Right lobe of liver (tissue), 6 donors: Measurements from ENCODE around the gene NUP210L. TPM values are rescaled to one million over a fixed set of nuclear protein-coding genes. Genes with fewer than 3 reads are reported as not detected.

Experiments
- ATAC-seq, 4 donors: fragments of 200-7000 bp; cut with Tn5 transposase; one replicate each; pipeline ENCODE4 v1.9.1; 2020; ENCODE audit warnings: mild to moderate bottlenecking in 4 of 4, moderate library complexity in 4 of 4
- DNase-seq, 3 donors: peaks; one replicate each; pipeline ENCODE4 v3.0.0-alpha.2; 2020
- H3K27ac ChIP-seq, 3 donors: fragments of 200-600 bp; one replicate each; pipeline ENCODE4 v1.8.0; 2022
- H3K27me3 ChIP-seq, 2 donors: fragments of 200-600 bp; one replicate each; pipeline ENCODE4 v1.8.0; 2022
- H3K36me3 ChIP-seq, 4 donors: fragments of 200-600 bp; sonication (generic) in 1 of 4; one replicate each; pipeline versions ENCODE4 v1.5.1 to v1.8.0; 2017 to 2022; ENCODE audit warnings: control low read depth in 1 of 4
- H3K4me1 ChIP-seq, 4 donors: fragments of 200-600 bp; sonication (generic) in 1 of 4; one replicate each; pipeline versions ENCODE4 v1.5.1 to v1.8.0; 2017 to 2022; ENCODE audit warnings: control low read depth in 1 of 4
- H3K4me3 ChIP-seq, 3 donors: fragments of 200-600 bp; one replicate each; pipeline ENCODE4 v1.8.0; 2022
- H3K9me3 ChIP-seq, 4 donors: fragments of 200-600 bp; sonication (generic) in 1 of 4; one replicate each; pipeline versions ENCODE4 v1.5.1 to v1.8.0; 2017 to 2022; ENCODE audit warnings: control low read depth in 1 of 4
- POLR2A ChIP-seq: fragments of 450-650 bp; IDR thresholded peaks from one replicate; pipeline ENCODE4 v1.6.1; 2017; ENCODE audit warnings: antibody characterized with exemption, mild to moderate bottlenecking
- WGBS: methylation state at CpG from one replicate; pipeline ENCODE4 v1.1.6; 2018; ENCODE audit warnings: low coverage, low lambda C conversion rate; ENCODE audit not compliant: insufficient coverage; ENCODE audit errors: missing lambda C conversion rate; 5-methylcytosine and 5-hydroxymethylcytosine counted together
- intact Hi-C, 2 donors: fragments of 100-400 bp; cut with DNase I; formaldehyde crosslinking; loops; one replicate each; pipeline versions ENCODE4 v1.11.2 to v1.14.1; 2022
- total RNA-seq, 6 experiments: library from RNA; depleted of rRNA in 2 of 6; stranded (reverse); fragments of >200 nt in 2 of 6; fragmentation: NEBNext Ultra II Directional in 3 of 6; extraction: Animal tissue kit (Norgen Biotek cat#: 25700) in 3 of 6; gene quantifications; one replicate each; pipeline versions ENCODE4 v1.1.0 to v1.2.4, GENCODE V29; 2016 to 2023
- TF ChIP-seq, protein P1 (sequence below), 4 donors: fragments of 200-600 bp in 3 of 4; fragments of 450-650 bp in 1 of 4; IDR thresholded peaks; one replicate each; pipeline versions ENCODE4 v1.5.1 to v1.8.0; 2016 to 2022; ENCODE audit warnings: antibody characterized with exemption in 4 of 4, mild to moderate bottlenecking in 2 of 4
- donor health status: DM: no; HTN: yes; CAD: no.
- donor health status: DM: no; HTN: no; CAD: no.
- donor health status: DM: no; HTN: no; CAD: no.
- donor health status: DM: no; HTN: yes; CAD: no.
- donor health status: DM: no; HTN: yes; CAD: no.

Gene NUP210L
- total RNA-seq, 6 experiments from 2014 or later = 0.14 TPM; not detected in 5

- TF ChIP-seq, protein P1, sequence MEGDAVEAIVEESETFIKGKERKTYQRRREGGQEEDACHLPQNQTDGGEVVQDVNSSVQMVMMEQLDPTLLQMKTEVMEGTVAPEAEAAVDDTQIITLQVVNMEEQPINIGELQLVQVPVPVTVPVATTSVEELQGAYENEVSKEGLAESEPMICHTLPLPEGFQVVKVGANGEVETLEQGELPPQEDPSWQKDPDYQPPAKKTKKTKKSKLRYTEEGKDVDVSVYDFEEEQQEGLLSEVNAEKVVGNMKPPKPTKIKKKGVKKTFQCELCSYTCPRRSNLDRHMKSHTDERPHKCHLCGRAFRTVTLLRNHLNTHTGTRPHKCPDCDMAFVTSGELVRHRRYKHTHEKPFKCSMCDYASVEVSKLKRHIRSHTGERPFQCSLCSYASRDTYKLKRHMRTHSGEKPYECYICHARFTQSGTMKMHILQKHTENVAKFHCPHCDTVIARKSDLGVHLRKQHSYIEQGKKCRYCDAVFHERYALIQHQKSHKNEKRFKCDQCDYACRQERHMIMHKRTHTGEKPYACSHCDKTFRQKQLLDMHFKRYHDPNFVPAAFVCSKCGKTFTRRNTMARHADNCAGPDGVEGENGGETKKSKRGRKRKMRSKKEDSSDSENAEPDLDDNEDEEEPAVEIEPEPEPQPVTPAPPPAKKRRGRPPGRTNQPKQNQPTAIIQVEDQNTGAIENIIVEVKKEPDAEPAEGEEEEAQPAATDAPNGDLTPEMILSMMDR (IDR thresholded peaks at IDR 0.05) = no peak
- no peak for TF ChIP-seq POLR2A
- H3K9me3 ChIP-seq = no peaks in the 10 kb centered on the region
- no peak for DNase-seq
- H3K4me1 ChIP-seq = no peaks in the 10 kb centered on the region
- intact Hi-C loops = no loop called here
- H3K4me3 ChIP-seq = no peak overlapping the region
- no peaks in the 10 kb centered on the region for H3K27me3 ChIP-seq
- no peak for ATAC-seq
- no peaks in the 10 kb centered on the region for H3K36me3 ChIP-seq
- WGBS = 54% methylated on average over 3 of the region's 3 CpGs
- no peak overlapping the region for H3K27ac ChIP-seq
These were observed 37.6 kb upstream of the NUP210L start for GRCh38 chr1:154192476-154192875.

- intact Hi-C loops = no loop called here
- Histone ChIP-seq H3K36me3 (no peaks in the 10 kb centered on the region), H3K27me3 (no peaks in the 10 kb centered on the region), H3K27ac (no peak within 1 kb of the TSS), H3K4me3 (no peak within 1 kb of the TSS), H3K9me3 (no peaks in the 10 kb centered on the region), H3K4me1 (no peaks in the 10 kb centered on the region)
- no peak for ATAC-seq
- no peak for DNase-seq
- TF ChIP-seq, protein P1 (IDR thresholded peaks at IDR 0.05) = no peak
- TF ChIP-seq POLR2A = no peak
- WGBS = 67% methylated on average over 1 of the region's 1 CpG
These were observed 37.2 kb upstream of the NUP210L start, which contains the start of gene TPM3 for GRCh38 chr1:154191990-154192461. TPM3 (minus strand) TSS chr1:154192100; CDS start chr1:154192018, 82 bp downstream.

- H3K4me1 ChIP-seq = no peaks in the 10 kb centered on the region
- DNase-seq = no peak
- no peaks in the 10 kb centered on the region for H3K27me3 ChIP-seq
- no peak overlapping the region for H3K27ac ChIP-seq
- intact Hi-C loops = no loop called here
- ATAC-seq = peak in 2 of 4 donors; percentile 16 to 29
- WGBS = 14% methylated on average over 1 of the region's 1 CpG
- TF ChIP-seq POLR2A = no peak
- TF ChIP-seq, protein P1 (IDR thresholded peaks at IDR 0.05) = no peak
- H3K9me3 ChIP-seq = no peaks in the 10 kb centered on the region
- H3K36me3 ChIP-seq = no peaks in the 10 kb centered on the region
- H3K4me3 ChIP-seq = no peak overlapping the region
These were observed 35.7 kb upstream of the NUP210L start for GRCh38 chr1:154190550-154190949.

DNA sequence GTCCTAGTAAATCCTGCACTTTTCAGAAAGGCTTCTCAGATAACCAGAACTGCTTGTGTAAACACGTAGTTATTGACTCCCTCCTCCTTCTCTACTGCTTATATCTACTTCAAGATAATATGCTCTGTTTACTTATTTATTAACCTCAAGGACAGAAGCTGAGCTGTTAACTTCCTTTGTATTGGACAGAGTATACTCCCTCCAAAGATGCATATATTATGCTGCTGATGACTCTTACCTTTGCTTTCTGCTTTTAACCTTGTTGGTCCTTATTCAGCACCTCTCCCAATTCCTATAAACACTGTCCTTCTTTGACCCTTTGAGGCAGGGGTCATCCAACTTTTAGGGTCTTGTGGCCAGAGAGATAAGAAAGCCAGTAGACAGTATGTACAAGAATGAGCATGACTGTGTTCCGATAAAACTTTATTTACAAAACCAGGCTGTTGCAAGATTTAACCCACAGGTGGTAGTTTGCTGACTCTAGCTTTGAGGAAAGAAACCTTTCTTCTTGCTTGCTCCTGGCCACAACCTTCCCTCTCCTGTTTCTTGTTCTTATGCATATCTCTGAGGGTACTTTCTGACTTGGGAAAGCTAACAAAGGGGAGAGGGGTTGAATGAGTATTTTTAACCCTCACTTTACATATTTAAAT, 32.1 kb upstream of the NUP210L start:
- Histone ChIP-seq H3K4me1 (peaks cover 0 to 4% (median 0%) of the 10 kb centered on the region in 4 donors), H3K27me3 (no peaks in the 10 kb centered on the region), H3K27ac (no peak overlapping the region), H3K4me3 (no peak overlapping the region), H3K36me3 (no peaks in the 10 kb centered on the region), H3K9me3 (no peaks in the 10 kb centered on the region)
- no peak for DNase-seq
- ATAC-seq = no peak
- intact Hi-C loops = no loop called here
- WGBS = 20% methylated on average over 2 of the region's 2 CpGs
- TF ChIP-seq, protein P1 (IDR thresholded peaks at IDR 0.05) = no peak
- TF ChIP-seq POLR2A = no peak
